WTC11 (cell line): Measurements from ENCODE around the gene RAPGEF6. TPM values are rescaled to one million over a fixed set of nuclear protein-coding genes. Genes with fewer than 3 reads are reported as not detected.

Experiments
- ATAC-seq: fragments of 200-7000 bp; cut with Tn5 transposase; 2 replicates; pipeline ENCODE4 v1.10.0; 2021; ENCODE audit warnings: mild to moderate bottlenecking, moderate library complexity
- CTCF ChIA-PET: fragments of 300-600 bp; sonication (Branson Sonifier 250); formaldehyde crosslinking; loops from one replicate; lab custom pipeline; 2021; ENCODE audit warnings: antibody characterized with exemption; lab: Charles Lee
- POLR2A ChIA-PET: fragments of 350-600 bp; sonication (Branson Sonifier 250); formaldehyde crosslinking; loops from one replicate; lab custom pipeline; 2021; ENCODE audit warnings: antibody characterized with exemption; lab: Charles Lee
- DNase-seq: peaks from one replicate; pipeline ENCODE4 v3.0.0; 2021; ENCODE audit warnings: low spot score
- H3K27ac Mint-ChIP-seq: 2 replicates; pipeline ENCODE4 v1.8.0; 2021; ENCODE audit warnings: mixed read lengths
- H3K27me3 Mint-ChIP-seq: 2 replicates; pipeline ENCODE4 v1.8.0; 2021; ENCODE audit warnings: low read depth, mild to moderate bottlenecking, moderate library complexity, mixed read lengths
- H3K36me3 Mint-ChIP-seq: 2 replicates; pipeline ENCODE4 v1.8.0; 2021; ENCODE audit warnings: mixed read lengths
- H3K4me1 Mint-ChIP-seq: 2 replicates; pipeline ENCODE4 v1.8.0; 2022; ENCODE audit warnings: mixed read lengths
- H3K4me3 Mint-ChIP-seq: 2 replicates; pipeline ENCODE4 v1.8.0; 2021; ENCODE audit warnings: mild to moderate bottlenecking, moderate library complexity, mixed read lengths
- H3K9me3 Mint-ChIP-seq: 2 replicates; pipeline ENCODE4 v1.8.0; 2021; ENCODE audit warnings: mixed read lengths
- AR ChIP-seq: fragments of 250-450 bp; sonication (Bioruptor Pico); IDR thresholded peaks from 2 replicates; pipeline ENCODE4 v1.9.0; 2021; ENCODE audit warnings: mild to moderate bottlenecking
- ATF2 ChIP-seq: sonication (generic); formaldehyde crosslinking; IDR thresholded peaks from 2 replicates; pipeline ENCODE4 v1.8.1; 2022; ENCODE audit warnings: low read depth, missing genetic modification reagents, borderline replicate concordance
- EMX1 ChIP-seq: fragments of 250-450 bp; sonication (Bioruptor Pico); IDR thresholded peaks from 2 replicates; pipeline ENCODE4 v1.8.0; 2021; ENCODE audit warnings: mild to moderate bottlenecking
- GTF2I ChIP-seq: fragments of 250-450 bp; sonication (Bioruptor Pico); conservative IDR thresholded peaks from 2 replicates; pipeline ENCODE4 v1.4.0; 2021; ENCODE audit warnings: mild to moderate bottlenecking
- MLX ChIP-seq: sonication (generic); formaldehyde crosslinking; IDR thresholded peaks from 2 replicates; pipeline ENCODE4 v1.8.1; 2023; ENCODE audit warnings: mild to moderate bottlenecking, missing genetic modification reagents, moderate library complexity
- MYBL2 ChIP-seq: sonication (generic); formaldehyde crosslinking; IDR thresholded peaks from 2 replicates; pipeline ENCODE4 v1.8.1; 2023; ENCODE audit warnings: mild to moderate bottlenecking, moderate library complexity, missing genetic modification reagents
- NFE2L1 ChIP-seq: sonication (generic); formaldehyde crosslinking; IDR thresholded peaks from 2 replicates; pipeline ENCODE4 v1.8.1; 2023; ENCODE audit warnings: missing genetic modification reagents
- NR1H2 ChIP-seq: sonication (generic); formaldehyde crosslinking; IDR thresholded peaks from 2 replicates; pipeline ENCODE4 v1.9.0; 2021; ENCODE audit warnings: mild to moderate bottlenecking, moderate library complexity, missing genetic modification reagents
- RORB ChIP-seq: fragments of 250-450 bp; sonication (Bioruptor Pico); IDR thresholded peaks from 2 replicates; pipeline ENCODE4 v1.9.0; 2021; ENCODE audit warnings: mild to moderate bottlenecking
- SP1 ChIP-seq: sonication (generic); formaldehyde crosslinking; conservative IDR thresholded peaks from 2 replicates; pipeline ENCODE4 v1.8.1; 2022; ENCODE audit warnings: missing genetic modification reagents
- STAT6 ChIP-seq: sonication (generic); formaldehyde crosslinking; conservative IDR thresholded peaks from 2 replicates; pipeline ENCODE4 v1.8.1; 2023; ENCODE audit warnings: mild to moderate bottlenecking, low read depth, missing genetic modification reagents, moderate library complexity
- TEAD1 ChIP-seq: sonication (generic); formaldehyde crosslinking; IDR thresholded peaks from 2 replicates; pipeline ENCODE4 v1.8.0; 2022; ENCODE audit warnings: mild to moderate bottlenecking, missing genetic modification reagents
- USF1 ChIP-seq: sonication (generic); formaldehyde crosslinking; IDR thresholded peaks from 2 replicates; pipeline ENCODE4 v1.8.0; 2022; ENCODE audit warnings: mild to moderate bottlenecking, missing genetic modification reagents
- ZBTB21 ChIP-seq: sonication (generic); formaldehyde crosslinking; IDR thresholded peaks from 2 replicates; pipeline ENCODE4 v1.8.1; 2023; ENCODE audit warnings: mild to moderate bottlenecking, missing genetic modification reagents, borderline replicate concordance
- ZNF396 ChIP-seq: fragments of 250-450 bp; sonication (Bioruptor Pico); IDR thresholded peaks from 2 replicates; pipeline ENCODE4 v1.8.0; 2021; ENCODE audit warnings: mild to moderate bottlenecking, moderate library complexity, borderline replicate concordance
- total RNA-seq: library from RNA; stranded (reverse); gene quantifications from 3 replicates; pipeline ENCODE4 v1.2.3, GENCODE V29; 2021
- TF ChIP-seq, protein P1 (sequence below): sonication (generic); formaldehyde crosslinking; IDR thresholded peaks from 2 replicates; pipeline ENCODE4 v1.8.1; 2022; ENCODE audit warnings: low read depth, mild to moderate bottlenecking, moderate library complexity, missing genetic modification reagents, borderline replicate concordance
- TF ChIP-seq, protein P2 (sequence below): sonication (generic); formaldehyde crosslinking; IDR thresholded peaks from 2 replicates; pipeline ENCODE4 v1.8.0; 2023; ENCODE audit warnings: mild to moderate bottlenecking, missing genetic modification reagents
- TF ChIP-seq, protein P3 (sequence below): sonication (generic); formaldehyde crosslinking; conservative IDR thresholded peaks from 2 replicates; pipeline ENCODE4 v1.8.1; 2022; ENCODE audit warnings: mild to moderate bottlenecking, missing genetic modification reagents
- TF ChIP-seq, protein P4 (sequence below): sonication (generic); formaldehyde crosslinking; IDR thresholded peaks from 2 replicates; pipeline ENCODE4 v1.8.1; 2022; ENCODE audit warnings: mild to moderate bottlenecking, missing genetic modification reagents, moderate library complexity, borderline replicate concordance

Gene RAPGEF6
- total RNA-seq, 1 experiment from 2014 or later: 18.0 TPM

GRCh38 chr5:131514316-131515283 lies 120.4 kb downstream of the RAPGEF6 start (continued):
- no peak for TF ChIP-seq STAT6
- TF ChIP-seq NFE2L1 (CRISPR knock-in tag): no peak
- TF ChIP-seq USF1 (CRISPR knock-in tag): no peak
- no peak for TF ChIP-seq EMX1 (CRISPR knock-in tag)
- no peak for TF ChIP-seq TEAD1 (CRISPR knock-in tag)
- TF ChIP-seq MYBL2 (CRISPR knock-in tag): no peak
- TF ChIP-seq, all 79 proteins: peak for 0

DNA sequence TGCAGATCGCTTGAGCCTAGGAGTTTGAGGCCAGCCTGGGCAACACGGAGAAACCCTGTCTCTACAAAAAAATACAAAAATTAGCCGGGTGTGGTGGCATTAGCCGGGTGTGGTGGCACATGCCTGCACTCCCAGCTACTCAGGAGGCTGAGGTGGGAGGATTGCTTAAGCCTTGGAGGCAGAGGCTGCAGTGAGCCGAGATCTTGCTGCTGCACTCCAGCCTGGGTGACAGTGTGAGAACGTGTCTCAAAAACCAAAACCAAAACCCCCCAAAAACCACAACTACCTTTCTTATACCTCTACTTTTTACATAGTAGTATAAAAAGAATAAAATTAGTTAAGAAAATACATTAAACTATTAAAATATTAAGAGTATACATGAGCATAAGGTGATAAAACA lies 121.2 kb downstream of the RAPGEF6 start:
- CTCF ChIA-PET: no interaction called here
- POLR2A ChIA-PET: no interaction called here
- Mint-ChIP-seq H3K9me3 (no peaks in the 10 kb centered on the region), H3K27me3 (no peaks in the 10 kb centered on the region), H3K36me3 (peaks cover 9% of the 10 kb centered on the region), H3K4me3 (no peak overlapping the region), H3K27ac (no peak overlapping the region), H3K4me1 (peaks cover 4% of the 10 kb centered on the region)
- DNase-seq (no peak), ATAC-seq (no peak)
- TF ChIP-seq ZBTB21 (CRISPR knock-in tag) (no peak), ZNF396 (CRISPR knock-in tag) (no peak), GTF2I (no peak), ATF2 (no peak), NR1H2 (CRISPR knock-in tag) (no peak), AR (CRISPR knock-in tag) (no peak), SP1 (CRISPR knock-in tag) (no peak), RORB (CRISPR knock-in tag) (no peak), MLX (CRISPR knock-in tag) (no peak)
- TF ChIP-seq, protein P1, sequence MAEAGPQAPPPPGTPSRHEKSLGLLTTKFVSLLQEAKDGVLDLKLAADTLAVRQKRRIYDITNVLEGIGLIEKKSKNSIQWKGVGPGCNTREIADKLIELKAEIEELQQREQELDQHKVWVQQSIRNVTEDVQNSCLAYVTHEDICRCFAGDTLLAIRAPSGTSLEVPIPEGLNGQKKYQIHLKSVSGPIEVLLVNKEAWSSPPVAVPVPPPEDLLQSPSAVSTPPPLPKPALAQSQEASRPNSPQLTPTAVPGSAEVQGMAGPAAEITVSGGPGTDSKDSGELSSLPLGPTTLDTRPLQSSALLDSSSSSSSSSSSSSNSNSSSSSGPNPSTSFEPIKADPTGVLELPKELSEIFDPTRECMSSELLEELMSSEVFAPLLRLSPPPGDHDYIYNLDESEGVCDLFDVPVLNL (CRISPR knock-in tag): no peak
- TF ChIP-seq, protein P2, sequence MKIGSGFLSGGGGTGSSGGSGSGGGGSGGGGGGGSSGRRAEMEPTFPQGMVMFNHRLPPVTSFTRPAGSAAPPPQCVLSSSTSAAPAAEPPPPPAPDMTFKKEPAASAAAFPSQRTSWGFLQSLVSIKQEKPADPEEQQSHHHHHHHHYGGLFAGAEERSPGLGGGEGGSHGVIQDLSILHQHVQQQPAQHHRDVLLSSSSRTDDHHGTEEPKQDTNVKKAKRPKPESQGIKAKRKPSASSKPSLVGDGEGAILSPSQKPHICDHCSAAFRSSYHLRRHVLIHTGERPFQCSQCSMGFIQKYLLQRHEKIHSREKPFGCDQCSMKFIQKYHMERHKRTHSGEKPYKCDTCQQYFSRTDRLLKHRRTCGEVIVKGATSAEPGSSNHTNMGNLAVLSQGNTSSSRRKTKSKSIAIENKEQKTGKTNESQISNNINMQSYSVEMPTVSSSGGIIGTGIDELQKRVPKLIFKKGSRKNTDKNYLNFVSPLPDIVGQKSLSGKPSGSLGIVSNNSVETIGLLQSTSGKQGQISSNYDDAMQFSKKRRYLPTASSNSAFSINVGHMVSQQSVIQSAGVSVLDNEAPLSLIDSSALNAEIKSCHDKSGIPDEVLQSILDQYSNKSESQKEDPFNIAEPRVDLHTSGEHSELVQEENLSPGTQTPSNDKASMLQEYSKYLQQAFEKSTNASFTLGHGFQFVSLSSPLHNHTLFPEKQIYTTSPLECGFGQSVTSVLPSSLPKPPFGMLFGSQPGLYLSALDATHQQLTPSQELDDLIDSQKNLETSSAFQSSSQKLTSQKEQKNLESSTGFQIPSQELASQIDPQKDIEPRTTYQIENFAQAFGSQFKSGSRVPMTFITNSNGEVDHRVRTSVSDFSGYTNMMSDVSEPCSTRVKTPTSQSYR (CRISPR knock-in tag): no peak
- TF ChIP-seq, protein P3, sequence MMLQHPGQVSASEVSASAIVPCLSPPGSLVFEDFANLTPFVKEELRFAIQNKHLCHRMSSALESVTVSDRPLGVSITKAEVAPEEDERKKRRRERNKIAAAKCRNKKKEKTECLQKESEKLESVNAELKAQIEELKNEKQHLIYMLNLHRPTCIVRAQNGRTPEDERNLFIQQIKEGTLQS: no peak
- TF ChIP-seq, protein P4, sequence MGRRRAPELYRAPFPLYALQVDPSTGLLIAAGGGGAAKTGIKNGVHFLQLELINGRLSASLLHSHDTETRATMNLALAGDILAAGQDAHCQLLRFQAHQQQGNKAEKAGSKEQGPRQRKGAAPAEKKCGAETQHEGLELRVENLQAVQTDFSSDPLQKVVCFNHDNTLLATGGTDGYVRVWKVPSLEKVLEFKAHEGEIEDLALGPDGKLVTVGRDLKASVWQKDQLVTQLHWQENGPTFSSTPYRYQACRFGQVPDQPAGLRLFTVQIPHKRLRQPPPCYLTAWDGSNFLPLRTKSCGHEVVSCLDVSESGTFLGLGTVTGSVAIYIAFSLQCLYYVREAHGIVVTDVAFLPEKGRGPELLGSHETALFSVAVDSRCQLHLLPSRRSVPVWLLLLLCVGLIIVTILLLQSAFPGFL (CRISPR knock-in tag): no peak
